Stomach smooth muscle (tissue), 2 donors: ENCODE results near the gene PALB2.
A peak's percentile ranks its signal among the peaks of the same experiment; 100 is the strongest.
"Not testable (repeated sequence)": the region's sequence is repeated elsewhere in the genome, so short reads cannot be mapped to it uniquely, and the experiment has no call there.

Source experiments
- H3K27ac ChIP-seq: one replicate; pipeline ENCODE4 v1.7.0; 2013; ENCODE audit warnings: mild to moderate bottlenecking, low read length, inconsistent platforms
- H3K27me3 ChIP-seq, 2 donors: one replicate each; pipeline ENCODE4 v1.7.0; 2013; ENCODE audit warnings: low read length in 2 of 2; ENCODE audit not compliant: insufficient read depth in 2 of 2, control insufficient read depth in 1 of 2
- H3K36me3 ChIP-seq, 2 donors: one replicate each; pipeline ENCODE4 v1.7.0; 2013; ENCODE audit warnings: low read length in 2 of 2; ENCODE audit not compliant: control insufficient read depth in 2 of 2, insufficient read depth in 2 of 2
- H3K4me1 ChIP-seq: one replicate; pipeline ENCODE4 v1.7.0; 2013; ENCODE audit warnings: low read length; ENCODE audit not compliant: control insufficient read depth, insufficient read depth
- H3K4me3 ChIP-seq, 2 donors: one replicate each; pipeline ENCODE4 v1.7.0; 2013; ENCODE audit warnings: low read length in 2 of 2
- H3K9ac ChIP-seq, 2 donors: one replicate each; pipeline ENCODE4 v1.7.0; 2013; ENCODE audit warnings: low read length in 2 of 2, mild to moderate bottlenecking in 1 of 2
- H3K9me3 ChIP-seq, 2 donors: one replicate each; pipeline ENCODE4 v1.7.0; 2013; ENCODE audit warnings: low read length in 2 of 2; ENCODE audit not compliant: control insufficient read depth in 2 of 2
- donor health status: healthy.
- donor health status: Pancreatic carcinoma.

Gene PALB2

DNA sequence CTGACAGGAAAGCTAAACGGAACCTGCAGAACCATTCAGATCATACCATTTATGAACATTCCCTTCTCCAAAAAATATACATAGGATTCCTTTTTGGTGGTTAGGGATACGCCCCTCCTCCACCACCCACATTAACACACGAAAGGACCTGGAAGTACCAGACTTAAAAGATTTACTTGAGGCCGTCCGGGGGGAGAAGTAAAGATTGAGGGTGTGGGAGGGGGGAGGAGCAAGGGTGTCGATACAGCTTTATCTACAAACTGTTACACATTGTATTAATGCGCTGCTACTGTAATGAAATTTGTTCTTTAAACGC lies 537 bp downstream of the PALB2 start:
- peaks cover 9% of the 10 kb centered on the region for H3K4me1 ChIP-seq
- H3K9me3 ChIP-seq = no peaks in the 10 kb centered on the region

DNA sequence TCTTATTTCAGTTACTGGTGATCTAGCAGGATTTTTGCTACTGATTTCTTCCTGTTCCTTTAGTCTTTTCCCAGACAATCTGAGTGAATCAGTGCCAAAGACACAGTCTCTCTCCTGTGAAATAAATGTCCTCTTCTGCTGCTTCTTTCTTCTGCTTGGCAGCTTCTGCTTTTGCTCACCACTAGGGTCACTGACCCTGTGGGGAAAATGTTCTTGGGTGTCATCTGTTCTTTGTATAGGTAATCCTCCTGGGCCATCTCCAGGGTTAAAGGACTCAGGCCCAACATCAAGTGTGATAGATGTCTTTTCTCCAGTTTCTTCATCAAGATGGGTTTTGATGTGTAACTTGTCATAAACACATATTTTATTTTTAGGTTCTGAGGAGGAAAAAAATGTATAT lies 5.2 kb downstream of the PALB2 start:
- Histone ChIP-seq H3K36me3 (peaks cover 13 to 15% of the 10 kb centered on the region in 2 donors), H3K27ac (no peak overlapping the region), H3K27me3 (no peaks in the 10 kb centered on the region), H3K4me1 (peaks cover 3% of the 10 kb centered on the region), H3K4me3 (no peak overlapping the region), H3K9ac (no peak overlapping the region), H3K9me3 (no peaks in the 10 kb centered on the region)

More for the DNA sequence above, 537 bp downstream of the PALB2 start:
- H3K27me3 ChIP-seq = no peaks in the 10 kb centered on the region
- peaks cover 4 to 9% of the 10 kb centered on the region in 2 donors for H3K36me3 ChIP-seq
- H3K9ac ChIP-seq = peak overlapping the region; percentile 97 to 98
- H3K4me3 ChIP-seq = peak overlapping the region; percentile 95 to 99
- H3K27ac ChIP-seq = peak overlapping the region; percentile 73

DNA sequence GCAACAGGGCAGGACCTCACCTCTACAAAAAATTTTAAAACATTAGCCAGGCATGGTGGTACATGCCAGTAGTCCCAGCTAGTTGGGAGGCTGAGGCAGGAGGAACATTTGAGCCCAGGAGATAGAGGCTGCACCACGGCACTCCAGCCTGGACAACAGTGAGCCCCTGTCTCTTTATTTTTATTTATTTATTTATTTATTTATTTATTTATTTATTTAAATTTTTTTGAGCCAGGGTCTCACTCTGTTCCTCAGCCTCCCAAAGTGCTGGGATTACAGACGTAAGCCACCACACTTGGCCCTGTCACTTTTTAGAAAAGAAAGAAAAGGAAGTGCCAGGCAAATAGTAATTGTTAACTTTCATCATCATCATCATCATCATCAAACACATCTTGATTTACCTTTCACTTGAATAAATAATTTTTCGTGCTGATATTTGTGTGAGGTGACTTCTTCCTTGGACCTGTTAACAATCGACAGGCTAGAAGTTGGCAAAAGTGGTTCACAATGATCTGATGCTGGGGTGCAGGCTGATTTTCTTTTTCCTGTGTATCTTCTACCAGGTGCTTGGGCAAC lies 6.6 kb downstream of the PALB2 start:
- no peaks in the 10 kb centered on the region for H3K27me3 ChIP-seq
- no peaks in the 10 kb centered on the region for H3K4me1 ChIP-seq
- H3K9me3 ChIP-seq = no peaks in the 10 kb centered on the region
- H3K4me3 ChIP-seq = no peak overlapping the region
- H3K27ac ChIP-seq = no peak overlapping the region
- peaks cover 17 to 20% of the 10 kb centered on the region in 2 donors for H3K36me3 ChIP-seq
- H3K9ac ChIP-seq = no peak overlapping the region

DNA sequence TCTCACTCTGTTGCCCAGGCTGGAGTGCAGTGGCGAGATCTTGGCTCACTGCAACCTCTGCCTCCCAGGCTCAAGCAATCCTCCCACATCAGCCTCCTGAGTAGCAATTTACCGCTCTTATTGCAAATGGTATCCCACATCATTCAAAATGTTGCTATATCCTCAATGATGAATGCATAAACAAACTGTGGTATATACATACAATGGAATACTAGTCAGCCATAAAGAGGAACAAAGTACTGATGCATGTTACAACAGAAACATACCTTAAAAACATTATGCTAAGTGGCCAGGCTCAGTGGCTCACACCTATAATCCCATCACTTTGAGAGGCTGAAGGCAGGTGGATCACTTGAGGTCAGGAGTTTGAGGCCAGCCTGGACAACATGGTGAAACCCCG lies 9.2 kb downstream of the PALB2 start:
- H3K27ac ChIP-seq, H3K4me3 ChIP-seq, H3K4me1 ChIP-seq, H3K9me3 ChIP-seq, H3K27me3 ChIP-seq, H3K9ac ChIP-seq: not testable (repeated sequence)
- peaks cover 25 to 26% of the 10 kb centered on the region in 2 donors for H3K36me3 ChIP-seq

DNA sequence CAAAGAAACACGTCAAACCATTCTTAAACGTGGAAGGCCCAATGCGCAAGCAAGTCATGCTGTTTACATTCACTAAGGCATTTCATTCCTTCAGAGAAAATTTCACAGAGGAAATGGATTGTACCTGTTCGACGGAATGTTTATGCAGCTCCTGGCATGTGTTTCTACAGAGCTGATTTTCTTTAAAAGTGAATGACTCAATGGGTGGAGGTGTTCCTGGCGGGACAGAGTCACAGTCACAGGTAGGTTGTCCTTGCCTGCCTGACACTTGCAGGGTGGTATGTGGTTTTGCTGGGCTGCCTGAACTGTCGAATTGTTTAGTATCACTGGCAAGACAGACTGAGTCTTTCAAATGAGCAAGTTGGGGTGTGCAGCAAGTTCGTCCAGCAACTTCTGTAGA lies 11.6 kb downstream of the PALB2 start:
- H3K27me3 ChIP-seq = no peaks in the 10 kb centered on the region
- no peak overlapping the region for H3K4me3 ChIP-seq
- H3K9me3 ChIP-seq = no peaks in the 10 kb centered on the region
- H3K36me3 ChIP-seq = peaks cover 25% of the 10 kb centered on the region in 2 donors
- H3K9ac ChIP-seq = no peak overlapping the region
- H3K4me1 ChIP-seq = no peaks in the 10 kb centered on the region
- no peak overlapping the region for H3K27ac ChIP-seq

DNA sequence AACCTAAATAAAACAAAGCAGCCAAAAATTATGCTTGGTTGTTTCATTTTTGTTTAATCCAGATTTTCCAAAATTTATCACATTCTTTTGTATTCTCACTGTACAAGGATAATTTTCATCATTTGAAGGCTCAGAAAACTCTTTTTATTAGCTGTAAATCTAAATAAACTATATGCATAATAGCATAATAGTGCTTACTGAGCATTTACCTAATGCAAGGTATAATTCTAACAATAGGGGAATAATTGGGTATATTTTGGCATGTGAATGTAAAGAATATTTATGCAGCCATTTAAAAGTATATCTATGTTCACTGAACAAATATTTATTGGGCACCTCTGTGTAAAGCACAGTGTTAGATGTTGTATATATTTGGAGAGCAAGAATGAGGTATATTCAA lies 17.0 kb downstream of the PALB2 start:
- Histone ChIP-seq H3K4me3 (no peak overlapping the region), H3K9ac (no peak overlapping the region), H3K27me3 (no peaks in the 10 kb centered on the region), H3K4me1 (no peaks in the 10 kb centered on the region), H3K36me3 (peaks cover 25 to 35% of the 10 kb centered on the region in 2 donors), H3K9me3 (no peaks in the 10 kb centered on the region), H3K27ac (no peak overlapping the region)

DNA sequence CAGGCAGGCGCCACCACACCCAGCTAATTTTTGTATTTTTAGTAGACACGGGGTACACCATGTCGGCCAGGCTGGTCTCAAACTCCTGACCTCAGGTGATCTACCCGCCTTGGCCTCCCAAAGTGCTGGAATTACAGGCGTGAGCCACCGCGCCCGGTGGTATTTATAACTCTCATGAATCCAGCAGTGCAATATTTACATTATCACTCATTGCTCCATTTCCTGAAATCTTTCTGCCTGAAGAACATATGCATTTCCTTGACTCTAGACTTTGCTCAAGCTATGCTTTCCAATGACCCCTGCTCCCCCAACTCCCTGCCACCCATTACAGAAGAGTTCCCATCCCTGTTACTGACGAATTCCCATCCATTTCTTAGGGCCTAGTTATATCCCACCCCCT lies 25.3 kb downstream of the PALB2 start:
- H3K36me3 ChIP-seq = peaks cover 12 to 23% of the 10 kb centered on the region in 2 donors
- H3K27me3 ChIP-seq = no peaks in the 10 kb centered on the region
- H3K9ac ChIP-seq = no peak overlapping the region
- H3K27ac ChIP-seq = no peak overlapping the region
- H3K4me1 ChIP-seq = no peaks in the 10 kb centered on the region
- no peaks in the 10 kb centered on the region for H3K9me3 ChIP-seq
- no peak overlapping the region for H3K4me3 ChIP-seq

DNA sequence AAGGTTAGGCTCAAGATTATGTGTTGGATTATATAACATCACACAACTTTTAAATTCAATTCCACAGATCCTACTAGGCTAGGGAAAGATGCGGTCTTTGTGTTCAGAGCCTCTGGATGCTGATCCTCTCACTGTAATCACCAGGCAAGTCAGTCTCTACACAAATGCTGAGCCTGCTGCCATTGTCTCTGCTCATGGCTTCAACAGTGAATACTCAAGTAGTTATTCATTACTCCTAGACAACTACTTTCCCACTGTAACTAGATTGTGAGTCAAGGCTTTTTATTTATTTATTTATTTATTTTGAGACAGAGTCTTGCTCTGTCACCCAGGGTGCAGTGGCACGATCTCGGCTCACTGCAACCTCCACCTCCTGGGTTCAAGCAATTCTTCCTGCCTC lies 29.2 kb downstream of the PALB2 start:
- peaks cover 13 to 16% of the 10 kb centered on the region in 2 donors for H3K36me3 ChIP-seq

DNA sequence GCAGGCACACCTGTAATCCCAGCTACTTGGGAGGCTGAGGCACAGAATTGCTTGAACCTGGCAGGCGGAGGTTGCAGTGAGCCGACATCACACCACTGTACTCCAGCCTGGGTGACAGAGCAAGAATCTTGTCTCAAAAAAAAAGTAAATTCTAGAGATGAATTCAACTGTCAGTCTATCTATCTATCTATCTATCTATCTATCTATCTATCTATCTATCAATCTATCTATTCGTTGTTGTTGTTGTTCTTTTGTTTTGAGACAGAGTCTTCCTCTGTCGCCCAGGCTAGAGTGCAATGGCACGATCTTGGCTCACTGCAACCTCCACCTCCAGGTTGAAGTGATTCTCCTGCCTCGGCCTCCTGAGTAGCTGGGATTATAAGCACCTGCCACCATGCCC lies 30.2 kb downstream of the PALB2 start:
- H3K4me3 ChIP-seq, H3K27me3 ChIP-seq, H3K9ac ChIP-seq, H3K27ac ChIP-seq, H3K4me1 ChIP-seq, H3K9me3 ChIP-seq: not testable (repeated sequence)
- H3K36me3 ChIP-seq = peaks cover 13 to 18% of the 10 kb centered on the region in 2 donors

More for the DNA sequence above, 29.2 kb downstream of the PALB2 start:
- Histone ChIP-seq H3K27ac (no peak overlapping the region), H3K9me3 (no peaks in the 10 kb centered on the region), H3K4me1 (no peaks in the 10 kb centered on the region), H3K27me3 (no peaks in the 10 kb centered on the region), H3K4me3 (no peak overlapping the region), H3K9ac (no peak overlapping the region)

DNA sequence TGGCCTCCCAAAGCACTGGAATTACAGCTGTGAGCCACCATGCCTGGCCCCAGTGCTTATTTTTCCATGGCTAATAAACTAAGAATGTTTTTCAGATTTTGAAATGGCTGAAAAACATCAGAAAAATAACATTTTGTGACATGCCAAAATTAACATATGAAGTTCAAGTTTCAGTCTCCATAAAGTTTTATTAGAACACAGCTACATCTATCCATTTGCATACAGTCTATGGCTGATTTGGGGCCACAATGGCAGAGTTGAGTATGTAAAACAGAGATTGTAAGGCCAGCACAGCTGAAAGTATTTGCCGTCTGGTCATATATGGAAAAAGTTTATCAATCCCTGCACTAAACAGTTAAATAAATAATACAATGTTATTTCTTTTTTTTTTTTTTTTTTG lies 31.2 kb downstream of the PALB2 start:
- Histone ChIP-seq H3K27me3 (no peaks in the 10 kb centered on the region), H3K4me3 (no peak overlapping the region), H3K4me1 (no peaks in the 10 kb centered on the region), H3K27ac (no peak overlapping the region), H3K9me3 (no peaks in the 10 kb centered on the region), H3K36me3 (peaks cover 13 to 21% of the 10 kb centered on the region in 2 donors), H3K9ac (no peak overlapping the region)

DNA sequence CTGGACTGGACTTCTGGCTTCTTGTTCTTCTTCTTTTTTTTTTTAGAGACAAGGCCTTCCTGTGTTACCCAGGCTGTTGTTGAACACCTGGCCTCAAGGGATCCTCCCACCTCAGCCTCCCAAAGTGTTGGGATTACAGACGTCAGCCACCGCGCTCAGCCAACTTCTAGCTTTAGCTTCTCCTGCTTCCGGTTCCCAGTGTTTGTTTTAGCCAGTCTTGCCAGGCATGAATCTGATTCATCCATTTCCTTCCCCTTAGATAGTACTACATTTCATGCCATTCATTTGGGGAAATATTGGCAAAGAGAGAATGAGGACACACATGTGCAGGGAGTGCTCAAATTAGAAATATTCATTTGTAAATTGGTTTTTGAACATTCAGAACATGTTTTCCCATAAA lies 32.9 kb downstream of the PALB2 start:
- Histone ChIP-seq H3K9me3 (no peaks in the 10 kb centered on the region), H3K4me3 (no peak overlapping the region), H3K27ac (no peak overlapping the region), H3K4me1 (no peaks in the 10 kb centered on the region), H3K27me3 (no peaks in the 10 kb centered on the region), H3K9ac (no peak overlapping the region), H3K36me3 (peaks cover 18 to 22% of the 10 kb centered on the region in 2 donors)
